Mesendoderm (in vitro differentiated cells): ENCODE data around the gene TMEM82.

Source experiments
- DNase-seq: peaks from one replicate; pipeline ENCODE4 v3.0.0; 2013
- H2AK5ac ChIP-seq: 2 replicates; pipeline ENCODE4 v1.6.1; 2013; ENCODE audit warnings: low read length, inconsistent platforms
- H2BK120ac ChIP-seq: 2 replicates; pipeline ENCODE4 v1.6.1; 2013; ENCODE audit warnings: low read depth, mild to moderate bottlenecking, low read length, moderate library complexity, mixed read lengths
- H2BK15ac ChIP-seq: replicated peaks from 2 replicates; pipeline ENCODE4 v1.6.1; 2013; ENCODE audit warnings: low read depth, mild to moderate bottlenecking, moderate library complexity
- H2BK5ac ChIP-seq: 2 replicates; pipeline ENCODE4 v1.6.1; 2013; ENCODE audit warnings: low read length, inconsistent platforms
- H3K18ac ChIP-seq: 2 replicates; pipeline ENCODE4 v1.6.1; 2013; ENCODE audit warnings: mild to moderate bottlenecking, low read length, mixed read lengths
- H3K23ac ChIP-seq: one replicate; pipeline ENCODE4 v1.6.1; 2013; ENCODE audit warnings: low read length
- H3K27ac ChIP-seq: 2 replicates; pipeline ENCODE4 v1.5.1; 2013; ENCODE audit warnings: low read depth, mild to moderate bottlenecking, inconsistent platforms, low read length, moderate library complexity
- H3K27me3 ChIP-seq: 2 replicates; pipeline ENCODE4 v1.6.1; 2013; ENCODE audit warnings: low read length, control low read depth, mild to moderate bottlenecking, inconsistent platforms; ENCODE audit not compliant: insufficient read depth, poor library complexity
- H3K36me3 ChIP-seq: 2 replicates; pipeline ENCODE4 v1.6.1; 2013; ENCODE audit warnings: low read length, inconsistent platforms; ENCODE audit not compliant: control insufficient read depth, insufficient read depth
- H3K4ac ChIP-seq: one replicate; pipeline ENCODE4 v1.6.1; 2013; ENCODE audit warnings: low read depth, mild to moderate bottlenecking, low read length, moderate library complexity
- H3K4me1 ChIP-seq: 2 replicates; pipeline ENCODE4 v1.6.1; 2013; ENCODE audit warnings: low read depth, low read length, inconsistent platforms; ENCODE audit not compliant: control insufficient read depth
- H3K4me2 ChIP-seq: 2 replicates; pipeline ENCODE4 v1.6.1; 2013; ENCODE audit warnings: low read length
- H3K4me3 ChIP-seq: 2 replicates; pipeline ENCODE4 v1.5.1; 2013; ENCODE audit warnings: mild to moderate bottlenecking, low read length
- H3K56ac ChIP-seq: one replicate; pipeline ENCODE4 v1.6.1; 2013; ENCODE audit warnings: low read length
- H3K79me1 ChIP-seq: 2 replicates; pipeline ENCODE4 v1.6.1; 2013; ENCODE audit warnings: low read length, inconsistent platforms
- H3K79me2 ChIP-seq: 2 replicates; pipeline ENCODE4 v1.6.1; 2013; ENCODE audit warnings: mild to moderate bottlenecking, low read length; ENCODE audit not compliant: control insufficient read depth, insufficient read depth
- H3K9ac ChIP-seq: 2 replicates; pipeline ENCODE4 v1.6.1; 2013; ENCODE audit warnings: low read length, inconsistent platforms
- H4K5ac ChIP-seq: one replicate; pipeline ENCODE4 v1.6.1; 2013; ENCODE audit warnings: low read length
- H4K8ac ChIP-seq: one replicate; pipeline ENCODE4 v1.6.1; 2013; ENCODE audit warnings: low read depth, mild to moderate bottlenecking, control low read depth, low read length, moderate library complexity
- WGBS: extraction: QIAGEN DNeasy Blood & Tissue Kit; methylation state at CpG from one replicate; pipeline ENCODE4 v1.1.7; 2013; ENCODE audit warnings: low lambda C conversion rate, missing lambda C conversion rate; ENCODE audit not compliant: insufficient coverage; ENCODE audit errors: extremely low coverage; 5-methylcytosine and 5-hydroxymethylcytosine counted together

Gene TMEM82

GRCh38 chr1:15701784-15702183 is 40.5 kb upstream of the TMEM82 start:
- H2BK120ac ChIP-seq: no peak overlapping the region
- WGBS: no CpG with 5 or more reads among the region's 8 CpGs

GRCh38 chr1:15702722-15703550 is 39.4 kb upstream of the TMEM82 start:
- no peak overlapping the region for H3K23ac ChIP-seq
- no peak overlapping the region for H2BK120ac ChIP-seq
- no peak overlapping the region for H4K5ac ChIP-seq
- no peak overlapping the region for H2BK5ac ChIP-seq
- H3K79me2 ChIP-seq: peaks cover 2% of the 10 kb centered on the region
- H3K4ac ChIP-seq: no peak overlapping the region
- WGBS: no CpG with 5 or more reads among the region's 19 CpGs
- H3K36me3 ChIP-seq: peaks cover 1% of the 10 kb centered on the region
- H3K27ac ChIP-seq: no peak overlapping the region
- H4K8ac ChIP-seq: no peak overlapping the region
- H3K79me1 ChIP-seq: peaks cover 18% of the 10 kb centered on the region
- no peak overlapping the region for H3K9ac ChIP-seq
- no peak overlapping the region for H3K4me2 ChIP-seq
- no peak overlapping the region for H3K56ac ChIP-seq
- H2AK5ac ChIP-seq: no peak overlapping the region
- H2BK15ac ChIP-seq: no peak overlapping the region
- H3K27me3 ChIP-seq: no peaks in the 10 kb centered on the region
- no peak overlapping the region for H3K18ac ChIP-seq
- H3K4me1 ChIP-seq: no peaks in the 10 kb centered on the region
- peak; percentile 49 for DNase-seq
- H3K4me3 ChIP-seq: no peak overlapping the region

More at GRCh38 chr1:15701784-15702183, 40.5 kb upstream of the TMEM82 start:
- no peak overlapping the region for H3K18ac ChIP-seq
- H3K23ac ChIP-seq: no peak overlapping the region
- no peak overlapping the region for H3K27ac ChIP-seq
- H3K4me2 ChIP-seq: no peak overlapping the region
- peaks cover 21% of the 10 kb centered on the region for H3K79me1 ChIP-seq
- no peak overlapping the region for H4K8ac ChIP-seq
- no peak overlapping the region for H3K4me3 ChIP-seq
- peaks cover 1% of the 10 kb centered on the region for H3K36me3 ChIP-seq
- no peak overlapping the region for H4K5ac ChIP-seq
- no peaks in the 10 kb centered on the region for H3K27me3 ChIP-seq
- no peak overlapping the region for H2AK5ac ChIP-seq
- H3K9ac ChIP-seq: no peak overlapping the region
- H2BK15ac ChIP-seq: no peak overlapping the region
- no peak overlapping the region for H2BK5ac ChIP-seq
- H3K4ac ChIP-seq: no peak overlapping the region
- no peaks in the 10 kb centered on the region for H3K4me1 ChIP-seq
- no peak overlapping the region for H3K56ac ChIP-seq
- no peak for DNase-seq
- peaks cover 3% of the 10 kb centered on the region for H3K79me2 ChIP-seq

GRCh38 chr1:15703562-15703961 is 38.7 kb upstream of the TMEM82 start:
- H3K4ac ChIP-seq: no peak overlapping the region
- H3K36me3 ChIP-seq: peaks cover 1% of the 10 kb centered on the region
- no peak overlapping the region for H3K23ac ChIP-seq
- no peak overlapping the region for H2BK120ac ChIP-seq
- H2BK5ac ChIP-seq: no peak overlapping the region
- no CpG with 5 or more reads among the region's 9 CpGs for WGBS
- no peak for DNase-seq
- H3K4me3 ChIP-seq: no peak overlapping the region
- no peak overlapping the region for H4K8ac ChIP-seq
- H2AK5ac ChIP-seq: no peak overlapping the region
- no peaks in the 10 kb centered on the region for H3K4me1 ChIP-seq
- H3K79me2 ChIP-seq: peaks cover 2% of the 10 kb centered on the region
- H3K79me1 ChIP-seq: peaks cover 19% of the 10 kb centered on the region
- H3K27ac ChIP-seq: no peak overlapping the region
- no peak overlapping the region for H3K56ac ChIP-seq
- H3K27me3 ChIP-seq: no peaks in the 10 kb centered on the region
- no peak overlapping the region for H3K4me2 ChIP-seq
- H4K5ac ChIP-seq: no peak overlapping the region
- H3K18ac ChIP-seq: no peak overlapping the region
- H3K9ac ChIP-seq: no peak overlapping the region
- H2BK15ac ChIP-seq: no peak overlapping the region

- Histone ChIP-seq H3K27me3 (no peaks in the 10 kb centered on the region), H3K4ac (no peak overlapping the region), H3K18ac (no peak overlapping the region), H3K56ac (no peak overlapping the region), H2BK15ac (no peak overlapping the region), H3K4me1 (no peaks in the 10 kb centered on the region), H3K27ac (no peak overlapping the region), H3K79me1 (peaks cover 24% of the 10 kb centered on the region), H4K8ac (no peak overlapping the region), H3K36me3 (peaks cover 1% of the 10 kb centered on the region), H2BK120ac (no peak overlapping the region), H2BK5ac (no peak overlapping the region), H3K79me2 (peaks cover 6% of the 10 kb centered on the region), H3K9ac (no peak overlapping the region), H4K5ac (no peak overlapping the region), H2AK5ac (no peak overlapping the region), H3K4me3 (no peak overlapping the region), H3K4me2 (no peak overlapping the region), H3K23ac (no peak overlapping the region)
- no CpG with 5 or more reads among the region's 17 CpGs for WGBS
- DNase-seq: no peak
These were observed 37.6 kb upstream of the TMEM82 start for GRCh38 chr1:15704526-15705183.

- H2BK15ac ChIP-seq: no peak overlapping the region
- no peak overlapping the region for H2BK120ac ChIP-seq
- no peak overlapping the region for H3K4me3 ChIP-seq
- peaks cover 6% of the 10 kb centered on the region for H3K79me2 ChIP-seq
- H3K18ac ChIP-seq: no peak overlapping the region
- H4K8ac ChIP-seq: no peak overlapping the region
- H3K4ac ChIP-seq: no peak overlapping the region
- H3K9ac ChIP-seq: no peak overlapping the region
- H4K5ac ChIP-seq: no peak overlapping the region
- H3K23ac ChIP-seq: no peak overlapping the region
- H3K79me1 ChIP-seq: peaks cover 24% of the 10 kb centered on the region
- H3K4me2 ChIP-seq: no peak overlapping the region
- WGBS: no CpG with 5 or more reads among the region's 11 CpGs
- H3K36me3 ChIP-seq: peaks cover 1% of the 10 kb centered on the region
- H2AK5ac ChIP-seq: no peak overlapping the region
- no peak overlapping the region for H3K56ac ChIP-seq
- H2BK5ac ChIP-seq: no peak overlapping the region
- H3K4me1 ChIP-seq: no peaks in the 10 kb centered on the region
- no peaks in the 10 kb centered on the region for H3K27me3 ChIP-seq
- no peak overlapping the region for H3K27ac ChIP-seq
- DNase-seq: no peak
These were observed 37.1 kb upstream of the TMEM82 start for GRCh38 chr1:15705184-15705566.
